Tibial nerve (tissue), 4 donors: ENCODE results near the gene LRRC46. TPM values are rescaled to one million over a fixed set of nuclear protein-coding genes. Genes with fewer than 3 reads are reported as not detected.

Experiments
- DNase-seq, 2 donors: peaks; one replicate each; pipeline ENCODE4 v3.0.0-alpha.2; 2019; ENCODE audit warnings: low spot score in 2 of 2
- H3K27ac ChIP-seq, 4 donors: fragments of 200-600 bp; sonication (generic) in 3 of 4; one replicate each; pipeline ENCODE4 v1.5.1; 2017 to 2019; ENCODE audit warnings: mild to moderate bottlenecking in 1 of 4
- H3K27me3 ChIP-seq, 2 donors: fragments of 200-600 bp; sonication (generic) in 1 of 2; one replicate each; pipeline versions ENCODE4 v1.5.1 to v1.6.0; 2017 to 2019
- H3K36me3 ChIP-seq, 3 donors: fragments of 200-600 bp; sonication (generic); one replicate each; pipeline ENCODE4 v1.5.1; 2018 to 2019
- H3K4me1 ChIP-seq, 4 donors: fragments of 200-600 bp; sonication (generic) in 3 of 4; one replicate each; pipeline ENCODE4 v1.5.1; 2017 to 2019
- H3K4me3 ChIP-seq, 4 donors: fragments of 200-600 bp; sonication (generic) in 3 of 4; one replicate each; pipeline ENCODE4 v1.5.1; 2017 to 2019; ENCODE audit warnings: mild to moderate bottlenecking in 1 of 4, moderate library complexity in 1 of 4
- H3K9me3 ChIP-seq, 4 donors: fragments of 200-600 bp; sonication (generic) in 3 of 4; one replicate each; pipeline ENCODE4 v1.5.1; 2017 to 2019
- CTCF ChIP-seq, 5 experiments: fragments of 200-600 bp in 3 of 5; fragments of 450-650 bp in 2 of 5; sonication (generic) in 3 of 5; IDR thresholded peaks; one replicate each; pipeline ENCODE4 v1.5.1; 2016 to 2019; ENCODE audit warnings: antibody characterized with exemption in 5 of 5, mild to moderate bottlenecking in 3 of 5, moderate library complexity in 2 of 5
- EP300 ChIP-seq, 2 donors: sonication (generic); formaldehyde crosslinking; IDR thresholded peaks; one replicate each; pipeline ENCODE4 v1.6.1; 2017; ENCODE audit warnings: antibody characterized with exemption in 2 of 2, mild to moderate bottlenecking in 1 of 2
- POLR2A ChIP-seq, 2 donors: fragments of 450-650 bp; IDR thresholded peaks; one replicate each; pipeline ENCODE4 v1.6.1; 2017; ENCODE audit warnings: antibody characterized with exemption in 2 of 2, mild to moderate bottlenecking in 2 of 2, moderate library complexity in 2 of 2
- WGBS, 2 donors: methylation state at CpG; one replicate each; pipeline ENCODE4 v1.1.5; 2018; 5-methylcytosine and 5-hydroxymethylcytosine counted together
- total RNA-seq, 4 donors: library from RNA; depleted of rRNA; stranded (reverse); fragments of >200 nt; gene quantifications; one replicate each; pipeline ENCODE4 v1.1.0, GENCODE V29; 2016

LRRC46 gene
- total RNA-seq, 4 donors from 2014 or later: 0.60 TPM; not detected in 3

GRCh38 chr17:47884427-47884740, 52.9 kb downstream of the LRRC46 start:
- peak overlapping the region in 1 of 4 donors; percentile 57 for H3K27ac ChIP-seq
- no peak for DNase-seq
- 30 to 36% methylated on average over 5 of the region's 5 CpGs for WGBS, 2 donors
- H3K4me3 ChIP-seq: no peak overlapping the region
- no peaks in the 10 kb centered on the region for H3K27me3 ChIP-seq
- TF ChIP-seq EP300 (IDR thresholded peaks at IDR 0.05) (no peak), CTCF (IDR thresholded peaks at IDR 0.05) (no peak), POLR2A (IDR thresholded peaks at IDR 0.05) (no peak)
- H3K9me3 ChIP-seq: no peaks in the 10 kb centered on the region
- peaks cover 0 to 39% (median 1%) of the 10 kb centered on the region in 4 donors for H3K4me1 ChIP-seq
- H3K36me3 ChIP-seq: no peaks in the 10 kb centered on the region

DNA sequence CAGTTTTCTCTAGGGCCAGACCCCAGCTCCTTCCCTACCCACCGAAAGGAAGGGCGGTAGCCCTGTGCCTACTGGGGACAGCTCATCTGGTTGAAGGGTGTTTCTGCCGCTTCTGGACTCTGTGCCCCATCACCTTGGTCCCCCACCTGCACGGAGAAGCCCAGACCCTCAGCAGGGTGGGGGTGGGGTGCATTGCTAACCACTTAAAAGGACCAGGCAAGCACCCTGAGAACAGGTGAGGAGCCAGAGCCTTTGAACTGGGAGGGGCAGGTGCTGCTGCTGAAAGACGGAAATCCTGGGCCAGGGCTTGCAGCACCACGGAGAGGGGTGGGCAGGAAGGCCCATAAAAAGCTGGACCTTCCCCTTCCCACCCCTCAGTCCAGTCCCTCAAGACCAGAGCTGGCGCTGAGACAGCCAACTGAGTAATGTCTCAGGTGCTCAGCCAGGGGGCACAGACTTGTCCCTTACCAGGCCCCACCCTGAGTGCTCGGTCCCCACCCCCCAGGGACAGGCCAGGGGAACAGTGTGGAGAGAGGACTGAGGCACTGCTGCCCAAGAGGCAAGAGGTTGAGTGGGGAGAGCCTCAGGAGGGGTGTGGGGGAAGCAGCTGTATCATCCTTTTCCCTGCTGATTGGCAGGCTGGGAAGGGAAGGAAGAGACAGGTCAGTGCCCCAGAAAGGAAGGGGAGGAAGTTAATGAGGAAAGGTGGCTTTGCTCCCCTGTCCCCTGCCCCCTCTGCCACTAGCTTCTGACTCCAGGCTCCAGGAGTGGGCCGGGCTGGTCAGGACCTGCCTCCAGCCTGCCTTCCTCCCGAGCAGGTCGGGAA, 53.6 kb downstream of the LRRC46 start:
- WGBS, 2 donors: 32 to 45% methylated on average over 11 of the region's 11 CpGs
- Histone ChIP-seq H3K9me3 (no peaks in the 10 kb centered on the region), H3K4me3 (no peak overlapping the region), H3K36me3 (no peaks in the 10 kb centered on the region), H3K4me1 (peaks cover 0 to 39% (median 1%) of the 10 kb centered on the region in 4 donors), H3K27ac (peak overlapping the region in 1 of 4 donors; percentile 57), H3K27me3 (no peaks in the 10 kb centered on the region)
- DNase-seq: no peak
- TF ChIP-seq EP300 (IDR thresholded peaks at IDR 0.05) (no peak), CTCF (IDR thresholded peaks at IDR 0.05) (no peak), POLR2A (IDR thresholded peaks at IDR 0.05) (no peak)

Other genes with a start within 250 kb of the LRRC46 start
- 100 to 1,000 TPM; 164 to 205 (median 181) TPM for gene KPNB1, start 181.8 kb upstream of the LRRC46 start, total RNA-seq
- gene TBKBP1, start 137.5 kb upstream of the LRRC46 start, total RNA-seq: 10 to 100 TPM in 2 of 4 donors, 1 to 10 TPM in 2; 6.3 to 24.6 (median 9.8) TPM
- 1 to 10 TPM in 3 of 4 donors, not detected in 1; 1.9 to 3.3 (median 2.1) TPM for gene TBX21, start 98.4 kb upstream of the LRRC46 start, total RNA-seq
- gene OSBPL7, start 9.9 kb upstream of the LRRC46 start, total RNA-seq: 10 to 100 TPM in 2 of 4 donors, 1 to 10 TPM in 2; 8.6 to 19.5 (median 11.2) TPM
- 10 to 100 TPM; 23.4 to 33.4 (median 29.9) TPM for gene MRPL10, start 129 bp upstream of the LRRC46 start, total RNA-seq
- gene SCRN2, start 9.6 kb downstream of the LRRC46 start, total RNA-seq: 10 to 100 TPM; 49.8 to 68.6 (median 56.6) TPM
- gene SP6, start 19.5 kb downstream of the LRRC46 start, total RNA-seq: 1 to 10 TPM in 1 of 4 donors, under 1 TPM in 3; 0.30 to 1.3 (median 0.71) TPM
- gene SP2, start 64.6 kb downstream of the LRRC46 start, total RNA-seq: 1 to 10 TPM; 5.9 to 7.2 (median 7.1) TPM
- 10 to 100 TPM; 36.0 to 56.8 (median 51.2) TPM for gene PNPO, start 109.9 kb downstream of the LRRC46 start, total RNA-seq
- not detected for gene PRR15L, start 126.2 kb downstream of the LRRC46 start, total RNA-seq
- 100 to 1,000 TPM; 163 to 310 (median 200) TPM for gene CDK5RAP3, start 139.4 kb downstream of the LRRC46 start, total RNA-seq
- gene COPZ2, start 206.1 kb downstream of the LRRC46 start, total RNA-seq: 10 to 100 TPM; 40.5 to 73.9 (median 62.2) TPM
- 100 to 1,000 TPM; 216 to 327 (median 255) TPM for gene NFE2L1, start 216.7 kb downstream of the LRRC46 start, total RNA-seq